ENCODE results near the gene RAB4B.
A peak's percentile ranks its signal among the peaks of the same experiment; 100 is the strongest.
"Not testable (repeated sequence)": the region's sequence is repeated elsewhere in the genome, so short reads cannot be mapped to it uniquely, and the experiment has no call there.

RAB4B gene
- total RNA-seq, result 0.28 to 2.8 (median 1.1) reads per million in 17 experiments

DNA sequence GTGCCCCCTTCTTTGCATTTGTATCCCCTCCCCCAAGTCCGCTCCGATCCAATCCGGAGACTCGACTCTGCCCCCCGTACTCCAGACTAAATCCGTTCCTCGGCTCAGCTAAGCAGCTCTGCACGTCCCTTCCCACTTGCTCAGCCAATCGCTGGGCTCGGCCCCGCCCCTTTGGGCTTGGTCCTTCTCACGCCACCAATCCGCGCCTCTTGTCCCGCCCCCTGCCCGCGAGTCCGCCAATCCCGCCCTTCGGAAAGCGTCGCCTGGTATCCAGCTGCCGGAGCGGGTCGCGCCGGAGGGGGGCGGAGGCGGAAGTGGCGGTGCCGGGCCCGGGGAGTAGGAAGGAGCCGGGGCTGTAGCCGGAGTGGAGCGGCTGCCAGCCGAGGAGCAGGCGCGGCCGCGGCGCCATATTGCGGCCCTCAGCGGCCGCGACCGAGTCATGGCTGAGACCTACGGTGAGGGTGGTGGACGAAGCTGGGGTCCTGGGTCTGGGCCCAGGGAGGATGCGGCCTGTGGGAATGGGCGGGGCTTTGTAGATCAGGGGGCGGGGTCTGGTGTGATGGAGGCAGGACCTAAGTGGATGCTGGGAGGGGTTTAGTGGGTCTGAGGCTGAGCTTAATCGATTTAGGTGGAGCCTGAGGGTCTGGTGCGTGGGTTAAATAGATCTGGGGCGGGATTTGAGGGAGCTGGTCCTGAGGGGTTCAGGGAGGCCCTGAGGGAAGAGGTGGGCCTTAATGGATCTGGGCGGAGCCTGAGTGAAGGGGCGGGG lies at the start of gene RAB4B:
RAB4B (plus strand) TSS at position 311 of the 769 bp plus-strand sequence; CDS start at position 440, 129 bp downstream.
- peak; percentile 100 for DNase-seq

- DNase-seq, result not testable (repeated sequence)
Observed at GRCh38 chr19:40730065-40730464, 48.0 kb upstream of the RAB4B start.

GRCh38 chr19:40732304-40732703 lies 45.7 kb upstream of the RAB4B start:
- not testable (repeated sequence) for DNase-seq

- DNase-seq, result no peak
Observed at GRCh38 chr19:40733149-40733548, 44.9 kb upstream of the RAB4B start.

DNA sequence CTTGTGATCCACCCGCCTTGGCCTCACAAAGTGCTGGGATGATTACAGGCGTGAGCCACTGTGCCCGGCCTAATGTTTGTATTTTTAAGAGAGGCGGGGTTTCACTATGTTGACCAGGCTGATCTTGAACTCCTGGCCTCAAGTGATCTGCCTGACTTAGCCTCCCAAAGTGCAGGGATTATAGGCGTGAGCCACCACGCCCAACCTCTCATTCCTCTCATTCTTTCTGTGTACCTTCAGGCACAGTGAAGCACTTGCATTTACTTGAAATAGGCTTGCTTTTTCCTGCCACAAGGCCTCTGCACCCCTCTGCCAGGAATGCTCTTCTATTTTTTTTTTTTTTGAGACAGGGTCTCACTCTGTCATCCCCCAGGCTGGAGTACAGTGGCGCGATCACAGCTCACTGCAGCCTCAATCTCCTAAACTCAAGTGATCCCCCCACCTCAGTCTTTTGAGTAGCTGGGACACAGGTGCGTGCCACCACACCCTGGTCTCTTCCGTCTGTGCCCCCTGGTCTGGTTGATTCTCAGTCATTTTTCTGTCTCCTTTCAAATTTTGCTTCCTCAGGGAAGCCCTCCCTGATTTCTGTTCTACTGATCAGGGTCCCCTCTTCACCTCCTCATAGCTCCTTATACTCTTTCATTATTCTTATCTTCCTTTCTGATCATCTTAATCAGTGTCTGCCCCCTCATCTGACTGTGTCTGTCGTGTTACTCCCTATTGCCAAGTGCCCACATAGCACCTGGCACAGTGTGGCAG lies 42.9 kb upstream of the RAB4B start:
- DNase-seq, result no peak

GRCh38 chr19:40736661-40737060 lies 41.4 kb upstream of the RAB4B start:
- no peak for DNase-seq

- DNase-seq, result no peak
Observed at GRCh38 chr19:40737102-40737644, 40.9 kb upstream of the RAB4B start.

- no peak for DNase-seq
Observed at GRCh38 chr19:40739030-40739839, 38.8 kb upstream of the RAB4B start.

DNA sequence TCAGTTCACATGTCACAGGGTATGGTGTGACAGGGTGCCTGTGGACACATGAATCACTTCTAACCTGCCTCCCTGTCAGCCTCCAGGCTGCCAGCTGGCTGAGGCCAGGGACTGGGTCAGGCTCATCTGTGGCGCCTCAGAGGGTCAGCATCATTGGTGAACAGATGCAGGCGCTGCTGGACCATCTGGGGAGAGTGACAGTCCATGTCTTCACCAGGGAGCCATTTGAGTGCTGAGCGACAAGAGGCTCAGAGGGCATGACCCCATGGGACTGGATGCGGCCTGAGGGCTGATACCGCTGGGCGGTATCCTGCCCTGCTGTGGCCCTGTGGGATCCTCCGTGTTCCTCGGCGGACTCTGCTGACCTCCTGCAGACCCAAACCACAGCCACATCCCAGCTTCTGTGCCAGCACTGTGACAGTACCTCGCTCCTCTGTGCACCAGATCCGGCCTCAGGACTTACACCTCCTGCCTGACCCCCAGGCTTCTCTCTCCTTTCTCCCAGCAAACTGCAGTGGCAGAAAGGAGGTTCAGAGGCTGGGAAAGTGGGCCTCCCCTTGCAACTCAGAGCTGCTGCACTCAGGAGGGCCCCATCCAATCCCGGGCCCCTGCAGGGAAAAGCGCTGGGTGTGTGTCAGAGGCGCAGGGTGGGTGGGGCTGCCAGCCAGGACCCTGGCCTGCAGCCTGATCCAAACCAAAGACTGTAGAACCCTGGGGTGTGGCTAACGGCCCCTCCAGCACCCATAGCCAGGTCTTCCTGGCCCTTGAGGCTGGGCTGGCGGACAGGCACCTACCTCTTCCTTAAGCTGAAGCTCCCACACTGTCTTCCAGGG lies 38.0 kb upstream of the RAB4B start:
- no peak for DNase-seq

DNA sequence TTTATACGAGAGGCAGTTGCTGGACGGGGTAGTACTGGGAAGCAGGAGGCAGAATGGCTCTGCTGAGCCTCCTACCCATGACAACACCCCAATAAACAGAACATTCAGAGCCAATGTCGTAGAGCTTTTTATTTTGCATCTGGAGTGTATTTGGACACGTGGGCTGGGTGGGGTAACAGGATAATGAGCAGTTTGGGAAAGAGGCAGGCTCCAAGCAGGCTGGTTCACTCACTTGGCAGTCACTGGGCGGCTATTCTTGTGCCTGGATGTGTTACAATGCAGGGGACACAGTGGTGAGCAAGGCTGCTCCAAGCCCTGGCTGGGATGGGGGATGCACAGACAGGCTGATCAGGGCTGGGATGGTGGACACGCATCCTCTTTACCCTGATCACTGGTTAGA lies 37.3 kb upstream of the RAB4B start:
- no peak for DNase-seq

DNA sequence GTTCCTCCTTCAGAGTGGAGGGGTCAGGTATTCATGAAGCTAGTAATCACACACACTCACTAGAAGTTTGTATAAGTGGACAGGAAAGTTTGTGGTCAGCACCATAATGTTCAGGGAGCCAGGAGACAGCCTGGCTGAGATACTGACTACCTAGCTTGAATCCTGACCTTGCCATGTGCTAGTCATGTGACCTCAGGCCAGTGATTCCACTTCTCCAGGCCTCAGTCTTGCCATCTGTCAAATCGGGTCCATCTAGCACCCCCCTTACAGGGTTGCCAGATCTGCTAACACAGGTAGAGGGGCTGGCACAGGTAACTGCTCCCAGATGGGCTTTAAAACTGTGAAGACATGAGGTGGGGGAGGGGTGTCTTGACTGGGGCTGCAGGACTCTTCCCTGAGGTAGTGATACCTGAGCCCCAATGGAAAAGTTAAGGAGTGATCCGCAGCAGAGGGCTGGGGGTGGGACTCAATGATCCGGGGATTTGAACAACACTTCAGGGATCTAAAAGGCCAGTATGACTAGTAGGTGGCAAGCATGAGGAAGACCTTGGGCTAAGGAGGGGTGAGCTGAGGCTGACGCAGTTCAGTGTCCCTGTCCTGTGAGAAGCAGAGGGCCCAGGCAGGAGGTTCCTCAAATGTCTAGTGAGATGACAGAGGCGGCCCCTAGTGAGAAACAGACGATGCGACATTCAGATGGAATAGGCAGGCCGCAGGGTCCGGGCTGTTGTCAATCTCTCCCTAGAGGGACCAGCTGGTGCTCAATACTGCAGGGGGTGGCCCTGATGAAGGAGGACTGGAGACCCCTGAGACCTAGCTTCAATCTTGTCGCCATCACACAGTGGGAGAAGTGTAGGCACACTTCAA lies 36.3 kb upstream of the RAB4B start:
- DNase-seq, result peak; percentile 46 to 69 (median 60)

GRCh38 chr19:40742477-40742876 lies 35.6 kb upstream of the RAB4B start:
- DNase-seq, result no peak

DNA sequence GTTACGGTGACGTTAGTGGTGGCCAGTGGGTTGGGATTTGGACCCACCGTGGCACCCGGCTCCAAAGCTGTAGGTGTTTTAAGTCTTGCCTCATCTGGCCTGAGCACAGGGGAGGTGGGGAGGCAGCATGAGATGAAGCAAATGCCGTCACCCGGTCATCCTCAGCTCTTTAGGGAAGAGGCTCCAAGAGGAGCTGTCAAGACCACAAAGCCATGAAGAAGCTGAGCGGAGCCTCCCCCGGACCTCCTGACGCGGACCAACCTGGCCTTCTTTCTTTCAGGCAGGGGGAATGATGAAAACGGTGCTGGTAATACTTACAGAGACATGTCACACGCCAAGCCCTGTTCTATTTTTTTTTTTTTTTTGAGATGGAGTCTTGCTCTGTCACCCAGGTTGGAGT lies 35.2 kb upstream of the RAB4B start:
- peak in 1 of 4 experiments; percentile 30 for DNase-seq

DNA sequence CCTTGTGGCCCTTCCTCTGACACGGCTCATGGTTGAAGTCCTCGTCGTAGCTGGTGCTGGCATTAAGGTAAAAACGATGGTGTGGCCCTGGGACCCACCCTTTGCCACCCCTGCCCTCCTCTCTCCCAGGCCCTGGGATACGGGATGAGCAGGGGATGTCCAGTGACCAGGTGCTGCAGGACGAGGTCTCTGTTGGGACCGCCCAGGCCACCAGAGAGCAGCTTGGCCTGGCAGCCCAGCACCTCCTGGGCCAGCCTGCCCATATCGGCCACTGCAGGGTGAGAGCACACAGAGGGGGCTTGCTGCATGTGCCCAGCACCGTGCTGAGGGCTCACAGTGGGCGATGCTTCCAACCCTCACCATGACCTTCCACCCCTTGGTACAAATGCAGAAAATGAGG lies 34.1 kb upstream of the RAB4B start:
- DNase-seq, result no peak

GRCh38 chr19:40744554-40745401 lies 33.3 kb upstream of the RAB4B start:
- DNase-seq, result peak in 1 of 4 experiments; percentile 29

- no peak for DNase-seq
Observed at GRCh38 chr19:40745402-40745780, 32.7 kb upstream of the RAB4B start.

DNA sequence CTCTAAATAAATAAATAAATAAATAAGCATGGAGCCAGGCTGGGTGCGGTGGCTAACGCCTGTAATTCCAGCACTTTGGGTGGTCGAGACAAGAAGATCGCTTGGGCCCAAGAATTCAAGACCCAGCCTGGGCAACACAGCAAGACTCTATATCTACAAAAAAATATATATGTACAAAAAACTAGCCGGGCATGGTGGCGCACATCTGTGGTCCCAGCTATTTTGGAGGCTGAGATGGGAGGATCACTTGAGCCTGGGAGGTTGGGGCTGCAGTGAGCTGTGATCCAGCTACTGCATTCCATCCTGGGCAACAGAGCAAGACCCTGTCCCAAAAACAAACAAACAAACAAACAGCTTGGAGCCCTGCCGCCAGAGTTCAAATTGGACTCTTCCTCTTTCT lies 30.5 kb upstream of the RAB4B start:
- no peak for DNase-seq

GRCh38 chr19:40750058-40750873 lies 27.8 kb upstream of the RAB4B start, which contains the start of gene ACTMAP:
Gene ACTMAP, minus strand, starts transcription at chr19:40750477. Its CDS starts 674 bp downstream, at chr19:40749803.
- DNase-seq, result peak; percentile 100
